GM04503 (cell line): Measurements from ENCODE around the gene RIT2.

Source experiments
- DNase-seq: peaks from one replicate; pipeline ENCODE4 v3.0.0-alpha.2; 2012; ENCODE audit warnings: low read depth

Gene RIT2

DNA sequence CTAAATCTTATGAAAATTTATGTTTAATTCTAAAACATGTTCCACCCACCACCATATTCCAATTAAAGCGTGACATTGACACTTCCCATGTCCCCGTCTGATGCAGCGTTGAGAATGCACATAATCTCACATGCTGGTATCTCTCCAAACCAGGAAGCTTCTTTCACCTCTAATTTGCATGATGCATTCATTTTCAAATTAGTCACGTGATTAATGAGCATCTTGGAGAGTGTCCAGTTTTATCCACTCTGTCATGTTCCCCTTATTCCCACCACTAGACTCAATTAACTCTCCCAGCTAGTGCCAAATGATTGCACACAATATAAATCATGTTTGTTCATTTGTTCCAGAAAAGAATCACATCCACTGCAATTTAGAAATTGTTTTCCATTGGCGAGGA, 105.8 kb downstream of the RIT2 start:
- no peak for DNase-seq

DNA sequence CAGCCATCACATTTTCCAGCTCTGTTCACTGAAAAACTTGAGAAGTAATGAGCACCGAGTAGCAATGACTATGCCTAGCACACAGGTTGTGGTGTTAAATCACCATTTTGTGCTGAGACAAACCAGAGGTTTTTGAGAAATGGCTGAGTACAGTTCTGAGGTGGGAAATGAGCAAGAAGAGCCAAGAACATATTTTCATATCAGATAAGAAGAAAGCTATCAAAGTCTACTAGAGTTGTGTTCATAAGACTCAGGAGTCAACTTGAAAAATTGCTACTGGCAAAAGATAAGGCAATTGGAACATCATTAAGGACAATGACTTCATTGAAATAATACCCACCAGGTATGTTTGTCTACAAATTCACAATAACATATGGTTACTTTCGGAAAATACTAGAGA, 108.1 kb downstream of the RIT2 start:
- DNase-seq = no peak

DNA sequence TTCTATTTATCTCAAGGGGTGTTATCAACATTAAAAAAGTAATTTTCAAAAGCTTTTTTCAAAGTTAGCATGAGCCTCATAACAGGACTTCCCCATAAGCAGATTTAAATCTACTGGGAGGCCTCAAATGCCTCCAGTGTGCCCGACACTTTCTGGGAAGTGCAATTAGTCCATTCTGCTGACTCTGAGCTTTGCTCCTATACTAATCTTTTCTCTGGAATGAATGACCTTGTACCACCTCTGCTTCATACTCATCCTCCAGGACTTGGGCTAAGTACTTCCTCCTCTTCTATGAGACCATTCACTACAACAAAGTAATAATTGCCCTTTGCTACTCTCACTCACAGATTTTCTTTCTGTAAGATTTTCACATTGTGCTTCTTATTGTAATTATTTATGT, 111.1 kb downstream of the RIT2 start:
- no peak for DNase-seq

DNA sequence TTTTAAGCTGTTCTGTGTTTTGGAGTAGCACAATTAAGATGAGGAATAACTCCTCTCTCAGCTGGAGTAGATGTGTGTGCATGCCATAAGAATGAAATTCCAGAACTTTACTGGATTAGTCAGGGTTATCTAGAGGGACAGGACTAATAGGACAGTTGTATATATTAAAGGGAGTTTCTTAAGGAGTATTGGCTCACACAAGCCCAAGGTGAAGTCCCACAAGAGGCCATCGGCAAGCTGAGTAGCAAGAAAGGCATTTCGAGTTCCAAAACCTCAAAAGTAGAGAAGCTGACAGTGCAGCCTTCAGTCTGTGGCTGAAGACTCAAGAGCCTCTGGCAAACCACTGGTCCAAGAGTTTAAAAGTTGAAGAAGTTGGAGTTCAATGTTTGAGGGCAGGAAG, 113.7 kb downstream of the RIT2 start:
- DNase-seq = no peak

DNA sequence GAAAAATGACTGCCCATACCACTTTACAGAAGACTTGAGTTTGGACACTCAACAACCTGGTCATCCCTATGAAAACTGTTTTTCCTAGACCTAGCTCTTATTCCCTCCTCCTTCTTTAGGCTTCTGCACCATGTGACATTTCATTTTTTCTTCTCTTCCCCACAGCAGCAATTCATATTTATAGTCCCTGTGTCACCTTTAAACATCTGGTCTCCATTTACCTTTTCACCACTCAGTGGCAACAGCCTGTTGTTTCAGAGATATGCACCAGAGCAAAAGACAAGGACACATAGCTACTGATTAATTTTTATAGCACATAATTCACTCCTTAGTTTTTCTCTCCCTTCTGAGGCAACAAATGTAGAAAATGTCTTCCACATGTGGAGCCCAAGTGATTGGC, 118.7 kb downstream of the RIT2 start:
- no peak for DNase-seq

DNA sequence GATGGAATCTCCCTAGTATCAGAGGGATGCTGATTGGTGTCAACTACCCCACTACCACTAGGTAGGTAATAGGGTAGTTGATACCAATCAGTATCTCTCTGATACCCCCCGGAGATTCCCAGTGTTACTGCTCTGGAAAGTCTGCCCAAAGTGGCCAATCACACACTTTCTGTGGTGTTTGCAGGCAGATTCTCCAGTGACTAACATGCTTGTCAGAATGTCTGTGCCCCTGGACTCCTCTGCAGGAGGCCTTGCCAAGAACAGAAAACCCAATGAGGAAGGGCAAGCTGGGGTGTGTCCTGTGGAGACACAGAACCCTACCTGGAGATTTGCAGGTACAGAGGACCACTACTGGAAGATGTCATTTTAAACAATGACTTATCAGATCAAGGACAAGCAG, 135.1 kb downstream of the RIT2 start:
- DNase-seq = no peak

DNA sequence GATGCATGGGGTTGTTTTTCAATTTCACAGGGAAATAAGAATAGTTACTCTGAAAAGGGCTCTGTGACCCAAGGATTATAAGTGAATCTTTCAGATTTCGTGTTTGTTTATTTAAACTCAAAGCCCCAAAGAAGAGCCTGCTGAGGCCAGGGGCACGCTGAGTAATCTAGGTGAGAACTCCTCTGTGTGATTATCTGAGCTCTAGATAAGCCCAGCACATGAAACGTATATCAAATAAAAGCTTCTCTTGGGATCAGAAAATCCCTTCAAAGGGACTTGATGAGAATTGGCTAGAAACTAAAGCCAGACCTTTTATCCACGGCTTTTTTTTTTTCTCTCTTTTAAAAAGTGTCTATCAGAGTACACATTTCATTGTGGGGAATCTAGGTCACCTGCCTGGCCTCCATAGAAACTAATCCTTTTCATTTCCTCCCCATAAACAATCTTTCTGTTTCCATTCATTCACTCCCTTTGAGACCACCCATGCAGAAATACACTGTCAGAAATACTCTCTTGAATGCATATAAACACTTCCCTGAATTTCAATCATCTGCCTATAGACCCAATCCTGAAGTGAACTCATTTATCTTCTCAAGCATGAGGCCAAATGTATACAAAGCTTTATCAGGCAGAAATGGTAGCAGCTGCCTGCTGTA, 137.4 kb downstream of the RIT2 start:
- no peak for DNase-seq

DNA sequence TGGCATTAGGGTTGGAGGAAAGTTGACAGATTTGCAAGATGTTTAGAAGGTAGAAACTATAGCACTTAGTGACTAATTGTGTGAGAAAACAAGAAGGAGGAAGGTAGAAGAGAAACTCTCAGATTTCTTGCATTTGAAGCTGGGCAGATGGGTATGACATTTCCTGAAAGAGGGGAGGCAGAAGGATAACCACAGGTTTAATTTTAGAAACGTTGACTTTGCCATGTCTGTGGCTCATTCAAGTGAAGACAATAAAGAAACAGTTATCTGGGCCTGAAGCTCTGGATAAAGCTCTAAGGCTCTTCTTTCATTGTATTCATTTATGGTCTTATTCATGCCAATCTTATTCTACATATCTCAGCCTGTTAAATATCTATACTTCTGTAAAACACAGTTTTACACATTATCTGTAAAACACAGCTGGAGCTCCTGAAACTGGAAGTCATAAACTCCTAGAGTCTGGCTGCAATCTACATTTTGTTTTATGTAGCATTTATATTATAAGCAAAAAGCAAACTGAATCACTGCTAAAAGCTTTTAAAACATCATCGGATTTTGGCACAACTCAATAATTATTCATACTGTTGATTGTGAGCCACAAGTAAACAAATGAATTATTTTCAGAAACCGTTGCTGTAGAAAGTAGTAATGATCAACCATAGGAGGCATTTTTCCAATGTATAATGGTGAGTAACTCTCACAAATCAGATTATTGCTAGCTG, 138.5 kb downstream of the RIT2 start:
- no peak for DNase-seq

DNA sequence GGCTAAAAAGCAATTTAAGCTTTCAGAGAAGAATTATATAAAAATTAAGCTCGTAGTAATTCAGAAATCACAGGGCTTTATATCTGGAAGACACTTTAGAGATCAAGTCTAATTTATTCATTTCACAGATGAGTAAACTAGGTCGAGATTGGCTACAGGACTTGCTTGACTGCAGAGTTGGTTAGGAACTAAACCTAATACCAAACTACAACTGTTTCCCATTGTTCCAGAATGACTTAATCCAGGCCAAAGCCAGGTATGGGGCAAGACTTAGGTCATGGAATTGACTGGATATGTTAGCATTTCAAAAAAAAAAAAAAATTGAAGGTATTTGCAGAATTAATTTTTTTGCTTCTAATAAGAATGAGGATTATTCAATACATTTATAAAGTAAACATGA, 146.1 kb downstream of the RIT2 start:
- DNase-seq = no peak

DNA sequence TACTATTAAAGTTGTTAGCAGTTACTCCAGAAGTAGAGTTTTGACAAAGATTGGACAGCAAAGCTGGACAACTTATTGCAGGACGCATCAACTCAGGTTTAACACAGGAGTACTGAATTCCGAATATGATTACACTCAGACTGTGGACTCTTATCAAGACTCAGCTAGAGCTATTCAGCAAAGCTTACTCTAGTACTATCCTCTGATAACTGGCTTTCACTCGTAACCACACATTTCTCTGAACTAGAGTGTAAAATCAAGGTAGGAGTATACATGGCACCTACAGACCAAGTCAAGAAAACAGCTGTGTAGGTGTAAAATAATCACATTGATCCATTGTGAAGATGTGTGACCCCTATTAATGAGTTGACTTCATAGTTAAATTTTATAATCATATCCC, 154.2 kb downstream of the RIT2 start:
- DNase-seq = no peak

DNA sequence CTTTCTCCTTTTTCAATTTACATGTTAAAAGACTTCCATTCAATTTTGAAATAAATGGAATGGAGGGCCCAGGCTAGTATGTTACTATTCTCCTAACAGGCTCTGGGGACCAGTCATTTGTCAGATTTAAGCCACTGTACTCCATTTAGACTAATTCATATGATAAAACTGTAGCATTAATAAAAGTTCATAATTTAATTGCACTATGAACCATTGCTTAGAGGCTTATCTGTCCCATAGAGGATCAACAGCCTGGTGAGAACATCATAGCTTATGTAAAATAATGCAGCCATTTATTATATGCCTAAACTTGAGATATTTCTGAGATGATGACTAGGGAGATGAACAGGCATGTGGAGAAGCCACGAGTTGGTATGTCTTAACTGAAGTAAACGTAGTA, 156.0 kb downstream of the RIT2 start:
- no peak for DNase-seq

DNA sequence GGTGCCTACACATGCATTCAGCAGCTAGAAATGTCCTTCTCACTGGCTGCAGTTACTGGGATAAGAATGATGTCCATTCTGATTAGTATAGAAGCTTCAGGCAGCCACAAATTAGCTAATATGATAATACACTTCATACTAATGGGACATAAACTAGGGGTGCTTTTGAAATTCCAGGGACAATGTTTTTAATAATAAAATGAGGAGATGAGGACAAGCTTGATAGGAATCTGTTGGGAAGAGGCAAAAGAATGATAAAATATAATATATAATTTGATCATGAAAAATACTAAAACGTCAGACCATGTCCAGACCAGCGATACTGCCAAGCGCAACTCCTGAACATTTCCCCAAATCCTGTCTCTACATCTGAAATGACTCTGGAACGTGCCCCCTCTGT, 157.1 kb downstream of the RIT2 start:
- DNase-seq = no peak

DNA sequence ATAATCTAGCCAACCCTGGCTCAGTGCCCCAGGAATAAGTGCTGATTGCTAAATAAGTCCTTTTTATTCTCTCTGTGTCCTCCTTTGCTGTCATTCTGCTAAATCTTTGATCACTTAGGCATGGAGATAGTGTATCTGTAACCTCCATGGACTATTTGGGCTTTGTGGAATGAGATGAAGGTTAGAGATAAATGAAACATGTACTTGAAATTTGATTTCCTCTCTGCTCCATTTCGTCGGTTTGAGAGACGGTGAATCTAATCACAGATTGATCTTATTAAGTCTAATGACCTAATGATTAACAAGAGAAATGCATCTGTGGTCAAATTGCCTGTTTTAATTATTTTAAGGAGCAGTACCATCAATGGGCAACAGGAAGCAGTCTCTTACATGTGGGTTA, 159.2 kb downstream of the RIT2 start:
- DNase-seq = no peak

DNA sequence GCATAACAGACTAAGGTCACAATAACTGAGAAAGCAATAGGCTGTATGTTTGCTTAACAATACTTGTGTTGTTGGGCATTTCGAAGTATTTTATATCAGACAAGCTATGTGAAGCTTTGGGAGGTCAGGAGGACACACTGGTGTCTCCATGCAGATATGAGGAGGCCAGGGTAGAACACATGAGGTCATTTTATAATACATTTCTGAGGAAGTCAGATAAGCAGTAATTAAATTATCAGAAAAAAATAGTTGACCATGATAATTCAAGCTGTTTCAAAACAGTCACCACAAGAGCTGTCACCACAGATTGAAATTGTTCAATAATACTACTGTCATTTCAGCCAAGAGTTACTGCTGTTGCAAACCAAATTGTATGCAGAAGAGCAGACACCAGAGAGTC, 160.6 kb downstream of the RIT2 start:
- no peak for DNase-seq

DNA sequence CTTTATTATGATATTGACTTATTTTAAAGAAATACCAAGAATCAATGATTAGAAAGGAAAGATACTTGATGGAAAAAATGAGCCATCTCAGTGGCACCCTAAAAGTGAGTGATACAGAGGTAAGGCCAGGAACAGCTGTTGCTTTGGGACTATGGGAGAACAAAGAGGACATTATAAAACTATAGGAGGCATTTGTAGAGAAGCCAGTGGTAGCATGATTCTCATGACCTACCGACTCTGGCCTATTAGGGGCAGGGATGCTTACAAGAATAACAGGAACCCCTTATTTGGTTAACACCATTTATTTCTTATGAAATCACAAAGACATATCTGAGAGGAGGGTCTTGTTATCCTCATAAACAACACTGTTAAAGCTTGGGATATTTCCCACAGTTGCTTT, 162.2 kb downstream of the RIT2 start:
- DNase-seq = no peak

DNA sequence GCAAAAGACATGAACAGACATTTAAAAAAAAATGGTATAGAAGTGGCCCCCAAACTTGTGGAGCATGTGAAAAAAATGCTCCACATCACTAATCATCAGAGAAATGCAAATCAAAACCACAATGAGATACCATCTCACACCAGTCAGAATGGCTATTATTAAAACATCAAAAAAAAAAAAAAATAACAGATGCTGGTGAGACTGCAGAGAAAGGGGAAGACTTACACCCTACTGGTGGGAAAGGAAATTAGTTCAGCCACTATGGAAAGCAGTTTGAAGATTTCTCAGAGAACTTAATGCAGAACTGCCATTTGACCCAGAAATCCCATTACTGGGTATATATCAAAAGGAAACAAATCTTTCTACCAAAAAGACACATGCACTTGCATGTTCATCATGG, 164.8 kb downstream of the RIT2 start:
- no peak for DNase-seq

DNA sequence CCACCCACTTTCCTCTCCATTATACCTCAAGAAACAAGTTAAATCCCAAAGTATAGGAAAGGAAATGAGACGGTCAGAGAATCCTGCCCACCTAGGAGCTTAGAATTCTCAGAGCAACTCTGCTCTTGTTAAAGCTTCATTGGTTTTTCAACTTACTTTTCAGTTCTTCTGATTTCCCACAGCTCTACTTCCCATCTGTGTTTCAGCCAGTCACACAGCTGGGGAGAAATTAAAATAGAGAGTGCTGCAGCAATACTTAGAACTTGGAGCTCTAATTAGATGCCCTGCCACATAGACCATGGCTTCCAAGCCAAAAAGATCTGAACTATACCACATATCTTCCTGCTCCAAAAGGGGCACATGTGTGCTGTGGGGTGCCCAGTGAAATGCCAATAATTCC, 166.7 kb downstream of the RIT2 start:
- DNase-seq = no peak

DNA sequence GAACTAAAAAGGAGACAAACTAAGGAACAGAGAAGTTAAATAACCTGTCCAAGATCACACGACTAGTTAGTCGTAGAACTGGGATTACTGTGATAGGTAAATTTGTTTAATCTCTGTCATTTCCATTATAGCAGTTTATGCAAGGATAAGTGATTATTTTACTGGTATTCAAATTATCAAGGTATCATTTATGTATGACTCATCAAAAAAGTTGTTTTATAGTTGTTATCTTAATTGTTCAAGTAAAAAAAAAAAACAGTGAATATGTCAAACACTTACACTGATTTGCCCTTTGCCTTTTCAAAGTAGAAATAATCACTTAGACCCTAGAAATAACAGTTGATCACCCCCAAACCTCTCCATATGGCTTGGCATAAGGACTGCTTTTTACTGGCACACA, 173.6 kb downstream of the RIT2 start:
- no peak for DNase-seq

DNA sequence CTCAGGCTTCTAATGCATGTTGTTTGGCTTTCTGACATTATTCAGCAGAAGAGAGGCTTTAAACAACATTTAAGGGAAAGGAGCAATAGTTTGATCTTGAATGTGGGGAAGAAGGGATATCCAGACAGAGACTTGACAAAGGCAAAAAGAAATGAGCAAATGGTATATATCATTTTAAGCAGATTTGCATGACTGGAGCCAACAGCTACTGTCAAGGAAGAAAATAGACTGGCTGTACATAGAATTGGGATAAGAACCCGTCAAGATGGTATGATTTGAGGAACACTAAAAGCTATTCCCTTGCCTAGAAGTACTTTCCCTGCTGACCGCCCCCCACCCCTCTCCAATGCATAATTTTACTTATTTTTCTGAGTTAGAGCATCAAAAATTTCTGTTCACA, 174.5 kb downstream of the RIT2 start:
- DNase-seq = no peak

DNA sequence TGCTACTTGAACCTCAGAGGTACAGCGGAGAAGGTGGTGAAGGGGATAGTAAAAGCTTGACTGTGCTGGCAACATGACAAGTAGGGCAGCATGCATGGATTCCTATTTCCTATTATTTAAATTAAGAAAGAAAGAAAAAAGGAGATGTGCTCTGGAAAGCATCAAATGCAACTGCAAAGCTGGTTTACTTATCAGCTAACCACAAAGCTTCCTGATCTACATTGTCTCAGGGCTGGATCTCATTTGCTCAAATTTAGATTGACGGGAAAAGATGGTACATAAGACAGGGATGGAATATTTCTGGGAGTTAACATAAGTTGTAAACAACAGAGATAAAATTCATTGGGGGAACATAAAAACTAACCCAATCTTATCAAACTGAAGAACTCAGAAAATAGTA, 178.0 kb downstream of the RIT2 start:
- no peak for DNase-seq

DNA sequence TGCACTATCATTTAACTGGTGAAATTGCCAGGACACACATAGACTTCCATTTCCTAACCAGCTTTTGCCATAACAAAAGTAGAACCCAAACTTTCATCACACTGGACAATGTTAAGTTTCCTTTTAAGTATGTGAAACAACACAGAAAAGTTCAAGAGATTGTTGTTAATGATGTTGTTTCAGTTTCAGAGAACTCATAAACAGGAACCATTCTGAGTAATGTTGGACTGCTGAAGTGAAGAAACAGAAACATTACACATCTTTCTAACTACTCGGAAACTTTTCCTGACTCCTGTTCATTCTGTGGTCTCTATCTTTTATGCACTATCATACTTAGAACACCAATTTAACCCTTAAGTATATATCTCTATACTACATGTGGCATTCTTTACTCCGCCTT, 179.2 kb downstream of the RIT2 start:
- DNase-seq = no peak

DNA sequence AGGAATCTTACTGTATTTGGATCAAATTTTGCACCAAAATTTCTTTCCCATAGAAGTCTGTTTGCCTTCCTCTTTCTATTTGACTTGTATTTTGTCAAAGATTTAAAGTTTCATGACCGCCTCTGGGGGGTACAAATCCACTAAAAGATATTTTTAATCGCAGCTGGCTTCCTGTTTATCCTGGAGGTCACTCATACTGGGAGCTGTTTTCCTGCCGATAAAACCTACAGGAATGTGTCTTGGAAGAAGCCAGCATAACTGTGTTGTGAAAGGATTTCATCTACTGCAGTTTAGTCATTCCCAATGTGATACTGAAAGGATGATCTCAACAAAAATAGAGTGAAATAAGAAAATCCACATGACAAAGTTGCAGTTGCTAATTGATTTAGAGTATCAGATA, 184.0 kb downstream of the RIT2 start:
- DNase-seq = peak; percentile 45

DNA sequence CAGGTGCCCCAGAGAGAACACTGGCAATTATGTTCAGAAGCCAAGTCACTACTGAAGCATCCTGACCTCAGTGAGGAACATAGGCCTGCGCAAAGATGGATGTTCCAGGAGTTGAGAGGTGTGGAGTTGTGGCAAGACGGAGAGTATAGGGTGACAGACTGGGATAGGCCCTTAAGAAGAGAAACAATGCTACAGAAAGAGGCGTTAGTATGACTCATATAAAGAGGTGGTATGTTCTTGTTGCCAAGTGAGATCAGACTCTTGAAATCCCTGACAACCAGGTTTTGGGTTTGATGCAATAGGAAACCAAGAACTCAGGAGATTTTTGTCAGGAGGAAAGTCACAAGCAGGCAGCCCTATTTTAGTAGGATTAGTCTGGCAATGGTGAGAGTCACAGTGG, 185.6 kb downstream of the RIT2 start:
- no peak for DNase-seq

DNA sequence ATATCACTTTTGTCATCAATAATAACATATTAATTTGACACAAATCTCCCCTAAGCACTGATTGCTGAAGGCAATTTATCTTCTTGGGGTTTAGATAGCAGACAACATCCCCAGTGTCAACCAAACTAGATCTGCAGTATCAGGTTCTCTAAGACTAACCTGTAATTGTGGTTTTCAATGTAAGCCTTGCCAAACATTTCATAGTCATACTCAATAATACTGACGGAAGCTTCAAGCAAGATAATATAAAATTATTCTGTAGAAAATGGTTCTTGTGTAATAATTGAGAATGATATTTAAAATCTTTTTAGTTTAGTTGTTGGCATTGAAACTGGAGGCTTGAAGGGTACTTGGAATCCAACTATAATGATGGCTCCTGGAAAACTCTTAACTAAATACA, 186.3 kb downstream of the RIT2 start:
- DNase-seq = no peak
